Erythroblast (primary cell): Measurements from ENCODE around the gene CMAS.

Experiments used
- GATA1 ChIP-seq: IDR thresholded peaks from 2 replicates; pipeline ENCODE4 v1.6.1; 2011; ENCODE audit warnings: low read depth, mild to moderate bottlenecking, control low read depth, low read length, moderate library complexity
- POLR2A ChIP-seq: IDR thresholded peaks from 2 replicates; pipeline ENCODE4 v1.6.1; 2011; ENCODE audit warnings: mild to moderate bottlenecking, low read length

DNA sequence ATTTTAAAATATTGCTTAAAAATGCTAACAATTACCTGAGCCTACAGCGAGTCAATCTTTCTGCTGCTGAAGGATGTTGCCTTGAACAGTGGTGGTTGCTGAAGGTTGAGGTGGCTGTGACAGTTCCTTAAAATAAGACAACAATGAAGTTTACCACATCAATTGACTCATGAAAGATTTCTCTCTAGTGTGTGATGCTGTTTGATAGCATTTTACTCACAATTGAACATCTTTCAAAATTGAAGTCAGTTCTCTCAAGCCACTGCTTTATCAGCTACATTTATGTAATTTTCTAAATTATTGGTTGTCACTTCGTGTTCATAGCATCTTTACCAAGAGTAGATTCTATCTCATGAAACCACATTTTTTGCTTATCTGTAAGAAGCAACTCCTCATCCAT, 20.3 kb downstream of the CMAS start:
- TF ChIP-seq POLR2A (no peak), GATA1 (no peak)
